Esophagus squamous epithelium (tissue), 4 donors: ENCODE measurements around the gene RRBP1.

Source experiments
- CTCF ChIP-seq, 6 experiments: fragments of 450-650 bp in 4 of 6; fragments of 200-600 bp in 2 of 6; sonication (generic) in 2 of 6; IDR thresholded peaks; one replicate each; pipeline ENCODE4 v1.5.1; 2016 to 2019; ENCODE audit warnings: antibody characterized with exemption in 6 of 6, mild to moderate bottlenecking in 4 of 6, moderate library complexity in 4 of 6
- POLR2A ChIP-seq, 4 donors: fragments of 450-650 bp; IDR thresholded peaks; one replicate each; pipeline ENCODE4 v1.6.1; 2017; ENCODE audit warnings: antibody characterized with exemption in 4 of 4, mild to moderate bottlenecking in 4 of 4, moderate library complexity in 3 of 4

DNA sequence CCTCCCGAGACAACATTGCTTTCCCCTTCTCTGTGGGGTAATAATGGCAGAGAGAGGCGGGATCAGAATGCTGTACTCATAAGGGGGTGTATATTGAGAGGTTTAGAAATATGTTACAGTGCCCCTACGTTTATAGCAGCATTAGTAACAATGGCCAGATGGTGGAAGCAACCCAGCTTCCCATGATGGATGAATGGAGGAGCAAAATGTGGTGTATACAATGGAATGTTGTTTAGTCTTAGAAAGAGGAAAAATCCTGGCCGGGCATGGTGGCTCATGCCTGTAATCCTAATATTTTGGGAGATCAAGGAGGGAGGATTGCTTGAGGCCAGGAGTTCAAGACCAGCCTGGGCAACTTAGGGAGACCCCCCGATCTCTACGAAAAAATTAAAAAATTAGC is 30.7 kb upstream of the RRBP1 start:
- no peak for TF ChIP-seq POLR2A (IDR thresholded peaks at IDR 0.05)
- TF ChIP-seq CTCF (IDR thresholded peaks at IDR 0.05), result no peak
